Tibial nerve (tissue), 4 donors: Measurements from ENCODE around the gene DNMT1. TPM values are rescaled to one million over a fixed set of nuclear protein-coding genes. Genes with fewer than 3 reads are reported as not detected.
"Not testable (repeated sequence)": the region's sequence is repeated elsewhere in the genome, so short reads cannot be mapped to it uniquely, and the experiment has no call there.

Experiments used
- DNase-seq, 2 donors: peaks; one replicate each; pipeline ENCODE4 v3.0.0-alpha.2; 2019; ENCODE audit warnings: low spot score in 2 of 2
- H3K27ac ChIP-seq, 4 donors: fragments of 200-600 bp; sonication (generic) in 3 of 4; one replicate each; pipeline ENCODE4 v1.5.1; 2017 to 2019; ENCODE audit warnings: mild to moderate bottlenecking in 1 of 4
- H3K27me3 ChIP-seq, 2 donors: fragments of 200-600 bp; sonication (generic) in 1 of 2; one replicate each; pipeline versions ENCODE4 v1.5.1 to v1.6.0; 2017 to 2019
- H3K36me3 ChIP-seq, 3 donors: fragments of 200-600 bp; sonication (generic); one replicate each; pipeline ENCODE4 v1.5.1; 2018 to 2019
- H3K4me1 ChIP-seq, 4 donors: fragments of 200-600 bp; sonication (generic) in 3 of 4; one replicate each; pipeline ENCODE4 v1.5.1; 2017 to 2019
- H3K4me3 ChIP-seq, 4 donors: fragments of 200-600 bp; sonication (generic) in 3 of 4; one replicate each; pipeline ENCODE4 v1.5.1; 2017 to 2019; ENCODE audit warnings: mild to moderate bottlenecking in 1 of 4, moderate library complexity in 1 of 4
- H3K9me3 ChIP-seq, 4 donors: fragments of 200-600 bp; sonication (generic) in 3 of 4; one replicate each; pipeline ENCODE4 v1.5.1; 2017 to 2019
- EP300 ChIP-seq, 2 donors: sonication (generic); formaldehyde crosslinking; IDR thresholded peaks; one replicate each; pipeline ENCODE4 v1.6.1; 2017; ENCODE audit warnings: antibody characterized with exemption in 2 of 2, mild to moderate bottlenecking in 1 of 2
- POLR2A ChIP-seq, 2 donors: fragments of 450-650 bp; IDR thresholded peaks; one replicate each; pipeline ENCODE4 v1.6.1; 2017; ENCODE audit warnings: antibody characterized with exemption in 2 of 2, mild to moderate bottlenecking in 2 of 2, moderate library complexity in 2 of 2
- WGBS, 2 donors: methylation state at CpG; one replicate each; pipeline ENCODE4 v1.1.5; 2018; 5-methylcytosine and 5-hydroxymethylcytosine counted together
- total RNA-seq, 4 donors: library from RNA; depleted of rRNA; stranded (reverse); fragments of >200 nt; gene quantifications; one replicate each; pipeline ENCODE4 v1.1.0, GENCODE V29; 2016
- TF ChIP-seq, protein P1 (sequence below), 5 experiments: fragments of 200-600 bp in 3 of 5; fragments of 450-650 bp in 2 of 5; sonication (generic) in 3 of 5; IDR thresholded peaks; one replicate each; pipeline ENCODE4 v1.5.1; 2016 to 2019; ENCODE audit warnings: antibody characterized with exemption in 5 of 5, mild to moderate bottlenecking in 3 of 5, moderate library complexity in 2 of 5

Gene DNMT1
- total RNA-seq, 4 donors from 2014 or later: 48.2 to 72.9 (median 55.2) TPM

DNA sequence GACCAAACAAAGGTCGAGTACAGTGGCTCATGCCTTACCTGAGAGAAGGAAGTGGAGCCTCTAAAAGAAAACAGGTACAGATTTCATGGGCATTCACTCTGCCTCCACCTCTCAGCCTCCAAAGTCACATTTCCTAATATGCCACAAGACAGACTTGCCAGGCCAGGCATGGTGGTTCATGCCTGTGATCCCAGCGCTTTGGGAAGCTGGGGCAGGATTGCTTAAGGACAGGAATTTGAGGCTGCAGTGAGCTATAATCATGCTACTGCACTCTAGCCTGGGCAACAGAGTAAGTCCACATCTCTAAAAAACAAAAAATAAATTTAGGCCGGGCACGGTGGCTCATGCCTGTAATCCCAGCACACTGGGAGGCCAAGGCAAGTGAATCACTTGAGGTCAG lies 10.9 kb upstream of the DNMT1 start:
- no peak for TF ChIP-seq POLR2A (IDR thresholded peaks at IDR 0.05)
- TF ChIP-seq, protein P1, sequence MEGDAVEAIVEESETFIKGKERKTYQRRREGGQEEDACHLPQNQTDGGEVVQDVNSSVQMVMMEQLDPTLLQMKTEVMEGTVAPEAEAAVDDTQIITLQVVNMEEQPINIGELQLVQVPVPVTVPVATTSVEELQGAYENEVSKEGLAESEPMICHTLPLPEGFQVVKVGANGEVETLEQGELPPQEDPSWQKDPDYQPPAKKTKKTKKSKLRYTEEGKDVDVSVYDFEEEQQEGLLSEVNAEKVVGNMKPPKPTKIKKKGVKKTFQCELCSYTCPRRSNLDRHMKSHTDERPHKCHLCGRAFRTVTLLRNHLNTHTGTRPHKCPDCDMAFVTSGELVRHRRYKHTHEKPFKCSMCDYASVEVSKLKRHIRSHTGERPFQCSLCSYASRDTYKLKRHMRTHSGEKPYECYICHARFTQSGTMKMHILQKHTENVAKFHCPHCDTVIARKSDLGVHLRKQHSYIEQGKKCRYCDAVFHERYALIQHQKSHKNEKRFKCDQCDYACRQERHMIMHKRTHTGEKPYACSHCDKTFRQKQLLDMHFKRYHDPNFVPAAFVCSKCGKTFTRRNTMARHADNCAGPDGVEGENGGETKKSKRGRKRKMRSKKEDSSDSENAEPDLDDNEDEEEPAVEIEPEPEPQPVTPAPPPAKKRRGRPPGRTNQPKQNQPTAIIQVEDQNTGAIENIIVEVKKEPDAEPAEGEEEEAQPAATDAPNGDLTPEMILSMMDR (IDR thresholded peaks at IDR 0.05): no peak
- TF ChIP-seq EP300 (IDR thresholded peaks at IDR 0.05): no peak
- peaks cover 0 to 3% (median 0%) of the 10 kb centered on the region in 3 donors for H3K36me3 ChIP-seq
- no peak overlapping the region for H3K27ac ChIP-seq
- no peak for DNase-seq
- no peak overlapping the region for H3K4me3 ChIP-seq
- WGBS, 2 donors: 86 to 95% methylated on average over 4 of the region's 4 CpGs
- H3K27me3 ChIP-seq: no peaks in the 10 kb centered on the region
- no peaks in the 10 kb centered on the region for H3K4me1 ChIP-seq
- no peaks in the 10 kb centered on the region for H3K9me3 ChIP-seq

DNA sequence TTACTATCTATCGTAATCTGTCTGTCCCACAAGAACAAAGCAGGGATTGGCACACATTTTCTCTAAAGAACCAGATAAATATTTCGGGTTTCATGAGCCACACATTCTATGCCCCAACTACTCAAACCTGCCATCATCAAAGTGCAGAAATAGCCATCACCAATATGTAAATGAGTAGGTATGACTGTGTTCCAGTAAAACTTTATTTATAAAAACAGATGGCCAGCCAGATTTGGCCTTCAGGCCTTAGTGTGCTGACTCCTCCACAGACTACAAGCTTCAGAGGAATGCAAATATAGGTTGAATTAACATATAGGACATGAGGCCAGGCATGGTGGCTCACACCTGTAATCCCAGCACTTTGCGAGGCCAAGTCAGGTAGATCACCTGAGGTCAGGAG lies 8.9 kb upstream of the DNMT1 start:
- 91 to 98% methylated on average over 3 of the region's 3 CpGs for WGBS, 2 donors
- no peak for DNase-seq
- Histone ChIP-seq H3K36me3 (peaks cover 0 to 3% (median 0%) of the 10 kb centered on the region in 3 donors), H3K4me3 (no peak overlapping the region), H3K27ac (no peak overlapping the region), H3K9me3 (no peaks in the 10 kb centered on the region), H3K4me1 (peaks cover 0 to 12% (median 4%) of the 10 kb centered on the region in 4 donors), H3K27me3 (no peaks in the 10 kb centered on the region)
- no peak for TF ChIP-seq EP300 (IDR thresholded peaks at IDR 0.05)
- no peak for TF ChIP-seq POLR2A (IDR thresholded peaks at IDR 0.05)
- TF ChIP-seq, protein P1 (IDR thresholded peaks at IDR 0.05): no peak

DNA sequence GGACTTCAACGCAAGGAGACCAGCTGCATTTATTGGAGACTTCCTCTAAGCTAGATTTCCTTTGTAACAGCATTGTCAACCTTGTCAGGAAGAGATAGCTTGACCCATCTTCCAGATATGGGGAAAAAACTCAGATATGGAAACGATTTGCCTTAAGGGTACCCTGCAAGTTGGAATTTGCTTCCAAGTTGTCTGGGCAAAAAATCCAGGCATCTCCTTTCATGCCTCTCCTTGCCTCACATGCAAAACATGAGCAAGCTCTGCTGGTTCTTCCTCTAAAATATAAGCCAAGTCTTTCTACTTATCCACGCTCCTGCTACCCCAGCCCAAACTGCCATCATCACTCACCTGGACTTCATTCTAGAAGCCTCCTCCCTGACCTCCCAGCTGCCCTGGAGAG lies 6.4 kb upstream of the DNMT1 start:
- H3K9me3 ChIP-seq: no peaks in the 10 kb centered on the region
- peaks cover 0 to 19% (median 5%) of the 10 kb centered on the region in 4 donors for H3K4me1 ChIP-seq
- no peaks in the 10 kb centered on the region for H3K27me3 ChIP-seq
- 77 to 81% methylated on average over 3 of the region's 3 CpGs for WGBS, 2 donors
- no peaks in the 10 kb centered on the region for H3K36me3 ChIP-seq
- no peak for TF ChIP-seq EP300 (IDR thresholded peaks at IDR 0.05)
- DNase-seq: no peak
- no peak overlapping the region for H3K27ac ChIP-seq
- H3K4me3 ChIP-seq: no peak overlapping the region

DNA sequence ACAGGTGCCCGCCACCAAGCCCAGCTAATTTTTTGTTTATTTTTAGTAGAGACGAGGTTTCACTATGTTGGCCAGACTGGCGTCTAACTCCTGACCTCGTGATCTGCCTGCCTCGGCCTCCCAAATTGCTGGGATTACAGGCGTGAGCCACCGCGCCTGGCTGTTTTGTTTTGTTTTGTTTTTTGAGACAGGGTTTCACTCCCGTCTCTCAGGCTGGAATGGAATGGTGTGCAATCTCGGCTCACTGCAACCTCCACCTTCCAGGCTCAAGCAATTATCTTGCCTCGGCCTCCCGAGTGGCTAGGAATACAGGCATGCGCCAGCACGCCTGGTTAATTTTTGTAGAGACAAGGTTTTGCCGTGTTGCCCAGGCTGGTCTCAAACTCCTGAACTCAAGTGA lies 5.3 kb upstream of the DNMT1 start:
- not testable (repeated sequence) for DNase-seq, H3K36me3 ChIP-seq, H3K9me3 ChIP-seq, H3K4me3 ChIP-seq, H3K27me3 ChIP-seq, H3K27ac ChIP-seq
- peaks cover 0 to 26% (median 5%) of the 10 kb centered on the region in 4 donors for H3K4me1 ChIP-seq
- WGBS, 2 donors: 87 to 91% methylated on average over 15 of the region's 15 CpGs

DNA sequence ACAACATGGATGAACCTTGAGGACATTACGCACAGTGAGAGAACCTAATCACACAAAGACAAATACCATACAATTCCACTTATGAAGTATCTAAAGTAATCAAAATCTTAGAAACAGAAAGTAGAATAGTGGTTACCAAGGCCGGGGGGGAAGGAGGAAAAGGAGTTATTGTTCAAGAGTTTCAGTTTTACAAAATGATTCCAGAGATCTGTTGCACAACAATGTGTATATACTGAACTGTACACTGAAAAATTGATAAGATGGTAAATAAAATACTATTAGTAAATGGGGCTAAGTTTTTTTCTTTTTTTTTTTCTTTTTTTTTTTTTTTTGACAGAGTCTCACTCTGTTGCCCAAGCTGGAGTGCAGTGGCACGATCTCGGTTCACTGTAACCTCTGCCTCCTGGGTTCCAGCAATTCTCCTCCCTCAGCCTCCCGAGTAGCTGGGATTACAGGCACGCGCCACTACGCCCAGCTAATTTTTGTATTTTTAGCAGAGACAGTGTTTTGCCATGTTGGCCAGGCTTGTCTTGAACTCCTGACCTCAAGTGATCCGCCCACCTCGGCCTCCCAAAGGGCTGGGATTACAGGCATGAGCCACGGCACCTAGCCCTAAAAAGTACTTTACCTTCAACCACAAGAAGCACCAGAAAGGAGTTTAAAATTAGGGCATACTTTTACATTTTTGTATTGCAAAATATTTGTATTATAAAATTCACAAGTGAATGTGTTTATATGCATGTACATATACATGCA lies 4.3 kb upstream of the DNMT1 start:
- H3K9me3 ChIP-seq, DNase-seq, H3K36me3 ChIP-seq, H3K27me3 ChIP-seq: not testable (repeated sequence)
- H3K4me3 ChIP-seq: peak overlapping the region in 1 of 4 donors; percentile 1
- H3K27ac ChIP-seq: peak overlapping the region in 3 of 4 donors; percentile 42 to 60 (median 58)
- WGBS, 2 donors: 37 to 42% methylated on average over 11 of the region's 11 CpGs
- peaks cover 0 to 27% (median 6%) of the 10 kb centered on the region in 4 donors for H3K4me1 ChIP-seq

DNA sequence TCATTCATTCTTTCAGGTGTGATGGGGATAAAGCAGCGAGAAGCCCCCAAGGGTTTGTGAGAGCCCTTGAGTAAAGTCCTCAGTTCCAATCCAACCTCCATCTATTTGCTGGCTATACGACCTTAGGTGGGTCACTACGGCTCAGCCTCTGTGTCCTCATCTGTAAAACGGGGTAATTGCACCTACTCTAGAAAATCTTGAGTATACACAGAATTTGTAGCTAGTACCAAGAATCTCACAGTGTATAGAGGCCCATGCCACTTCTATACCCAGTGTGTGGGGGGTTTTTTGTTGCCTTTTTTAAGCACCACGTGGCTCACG lies 406 bp upstream of the DNMT1 start:
- Histone ChIP-seq H3K27ac (peak overlapping the region; percentile 76 to 91 (median 86)), H3K27me3 (no peaks in the 10 kb centered on the region), H3K4me3 (peak overlapping the region; percentile 77 to 95 (median 92)), H3K36me3 (peaks cover 0 to 8% (median 0%) of the 10 kb centered on the region in 3 donors), H3K4me1 (peaks cover 0 to 63% (median 19%) of the 10 kb centered on the region in 4 donors), H3K9me3 (no peaks in the 10 kb centered on the region)
- no peak for DNase-seq
- TF ChIP-seq, protein P1 (IDR thresholded peaks at IDR 0.05): no peak
- TF ChIP-seq EP300 (IDR thresholded peaks at IDR 0.05) (no peak), POLR2A (IDR thresholded peaks at IDR 0.05) (no peak)
- WGBS, 2 donors: 21 to 31% methylated on average over 6 of the region's 6 CpGs
